HT-29 (cell line): ENCODE data around the gene TMEM272. TPM values are rescaled to one million over a fixed set of nuclear protein-coding genes. Genes with fewer than 3 reads are reported as not detected.

Experiments used
- DNase-seq: peaks from one replicate; pipeline ENCODE4 v3.0.0-alpha.2; 2015; ENCODE audit warnings: low spot score
- total RNA-seq: library from RNA; depleted of rRNA; stranded (reverse); fragments of >200 nt; shearing (Covaris generic); gene quantifications from 2 replicates; pipeline ENCODE4 v1.2.3, GENCODE V29; 2014; rRNA removed

TMEM272 gene, protein sequence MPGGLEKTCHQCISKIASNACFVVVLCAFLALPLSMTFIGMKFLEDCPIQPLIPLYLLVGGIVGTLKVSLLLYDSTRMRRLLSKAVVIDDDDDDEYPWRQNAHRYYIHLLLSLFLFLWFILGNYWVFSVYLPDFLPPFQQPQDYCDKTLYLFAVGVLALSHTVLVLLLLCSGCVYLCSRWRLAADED
- total RNA-seq: not detected in 2 replicates

DNA sequence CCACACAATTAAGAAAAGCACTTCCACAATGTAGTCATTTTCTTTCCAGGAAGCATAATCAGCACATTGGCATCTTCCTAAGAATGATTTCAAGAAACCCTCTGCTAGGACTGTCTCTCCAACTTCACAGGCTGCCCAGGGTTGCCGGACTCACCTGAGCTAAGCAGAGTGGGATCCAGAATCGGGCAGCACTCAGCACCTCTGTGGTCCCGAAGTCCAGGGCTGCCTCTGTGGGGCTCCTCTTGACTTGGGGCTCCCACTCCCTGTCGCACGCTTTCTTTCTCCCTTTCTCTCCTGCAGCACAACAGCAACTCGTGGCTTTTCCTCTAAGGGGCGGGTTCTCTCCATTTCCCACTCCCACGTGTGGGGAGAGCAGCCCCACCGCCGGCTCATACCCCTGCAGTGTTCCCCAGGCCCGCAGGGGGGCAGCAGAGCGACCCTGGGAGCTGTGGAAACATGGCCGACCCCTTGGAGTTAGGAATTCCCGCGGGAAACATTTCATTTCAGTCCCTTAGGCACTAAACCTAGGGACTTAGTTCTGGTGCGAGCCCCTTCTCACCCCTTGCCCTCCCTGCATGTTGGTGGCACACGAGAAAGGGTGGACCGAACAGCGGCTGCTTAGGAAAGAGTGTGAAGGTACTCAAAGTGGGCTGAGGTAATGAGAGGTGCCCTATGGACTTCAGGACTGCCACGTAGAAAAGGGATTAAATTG is at the start of gene TMEM272:
TSS of gene TMEM272 (minus strand) at position 316 of the 712 bp plus-strand sequence. CDS start 6,647 bp downstream, outside the sequence.
- DNase-seq: peak; percentile 64

DNA sequence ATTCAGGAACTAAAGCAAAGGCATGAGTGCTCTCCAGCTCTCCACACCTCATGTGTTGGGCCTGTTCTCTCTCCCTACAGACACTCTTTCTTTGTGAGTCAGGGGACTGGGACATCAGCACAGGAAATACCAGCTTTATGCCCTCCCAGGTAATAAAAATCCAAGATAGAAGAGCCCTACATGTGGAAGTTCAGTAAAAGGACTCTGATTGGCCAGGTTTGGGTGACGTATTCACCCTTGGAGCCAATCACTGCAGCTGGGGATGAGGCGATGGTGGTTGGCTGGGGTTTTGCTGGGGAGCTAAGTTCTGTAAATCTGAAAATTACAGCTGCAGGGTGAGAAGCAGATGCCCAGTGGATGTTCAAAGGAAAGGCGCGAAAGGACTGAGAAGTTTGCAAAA is 49.3 kb upstream of the TMEM272 start:
- DNase-seq: no peak

DNA sequence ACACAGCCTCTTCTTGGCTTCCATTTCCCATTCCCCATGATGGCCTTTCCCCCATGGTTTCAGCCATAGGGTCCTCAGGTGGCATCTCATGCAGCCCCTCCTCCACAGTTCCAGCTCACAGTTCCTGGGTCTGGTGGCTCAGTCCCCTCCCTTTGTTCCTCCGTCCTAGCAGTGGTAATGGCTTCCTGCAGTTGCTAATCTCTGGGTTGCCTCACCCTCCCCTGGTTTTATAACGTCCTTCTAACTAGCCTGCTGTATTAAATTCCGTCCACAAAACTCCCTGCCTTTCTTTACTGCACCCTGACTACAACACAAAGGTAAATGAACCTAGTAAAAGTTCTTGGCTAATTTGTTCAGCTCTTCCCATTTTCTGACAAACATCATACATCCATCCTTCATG is 47.7 kb upstream of the TMEM272 start:
- no peak for DNase-seq

DNA sequence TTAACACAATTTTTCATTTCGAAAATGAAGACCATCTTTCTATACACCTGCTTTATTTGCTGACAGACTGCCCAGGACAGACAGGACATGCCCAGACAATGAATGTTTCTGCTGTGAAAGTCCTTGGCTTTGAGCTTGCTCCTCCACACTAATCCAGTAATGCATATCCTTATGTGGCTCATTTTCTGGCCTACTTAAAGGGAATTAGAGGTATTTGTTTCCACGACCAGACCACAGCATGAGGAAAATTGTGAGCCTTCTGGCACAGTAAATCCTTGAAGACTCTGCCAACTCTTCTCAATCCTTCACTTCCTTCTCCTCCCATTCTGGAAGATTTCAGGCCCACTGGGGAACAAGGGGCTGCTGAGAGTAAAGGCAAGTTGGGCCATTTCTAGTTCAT is 42.5 kb upstream of the TMEM272 start:
- no peak for DNase-seq

DNA sequence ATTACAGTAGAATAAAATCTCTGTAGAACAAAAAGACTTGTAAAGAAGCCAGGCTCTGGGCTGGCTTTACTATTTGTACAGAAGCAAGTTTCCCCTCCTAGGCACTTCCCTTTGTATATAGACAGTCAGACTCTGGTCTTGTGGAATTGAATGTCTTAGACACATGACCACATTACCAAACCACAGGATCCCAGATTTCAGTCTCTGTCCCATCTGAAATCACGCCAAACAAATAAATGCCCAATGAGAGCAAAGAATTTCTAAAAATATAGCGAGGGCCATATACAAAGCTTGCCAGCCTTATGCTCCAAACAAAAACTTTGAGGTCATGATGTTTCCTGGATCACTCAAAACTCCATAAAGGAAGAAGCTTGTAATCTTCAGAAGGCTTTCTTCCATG is 40.7 kb upstream of the TMEM272 start:
- no peak for DNase-seq

DNA sequence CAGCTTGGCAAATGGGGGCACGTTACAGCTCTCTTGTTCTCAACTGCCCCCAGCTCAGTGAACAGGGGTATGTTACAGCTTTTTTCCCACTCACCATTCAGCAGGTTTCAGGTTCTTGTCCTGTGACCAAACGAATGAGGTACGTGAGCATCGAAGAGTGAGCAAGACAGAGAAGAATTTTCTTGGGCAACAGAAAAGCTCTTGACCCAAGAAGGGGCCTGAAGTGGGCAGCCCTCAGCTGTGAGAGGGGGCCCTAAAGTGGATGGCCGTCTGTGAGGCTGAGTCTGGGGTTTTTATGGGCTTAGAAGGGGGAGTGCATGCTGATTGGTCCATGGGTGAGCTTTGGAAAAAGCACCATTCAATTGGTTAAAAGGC is 38.2 kb upstream of the TMEM272 start:
- no peak for DNase-seq

DNA sequence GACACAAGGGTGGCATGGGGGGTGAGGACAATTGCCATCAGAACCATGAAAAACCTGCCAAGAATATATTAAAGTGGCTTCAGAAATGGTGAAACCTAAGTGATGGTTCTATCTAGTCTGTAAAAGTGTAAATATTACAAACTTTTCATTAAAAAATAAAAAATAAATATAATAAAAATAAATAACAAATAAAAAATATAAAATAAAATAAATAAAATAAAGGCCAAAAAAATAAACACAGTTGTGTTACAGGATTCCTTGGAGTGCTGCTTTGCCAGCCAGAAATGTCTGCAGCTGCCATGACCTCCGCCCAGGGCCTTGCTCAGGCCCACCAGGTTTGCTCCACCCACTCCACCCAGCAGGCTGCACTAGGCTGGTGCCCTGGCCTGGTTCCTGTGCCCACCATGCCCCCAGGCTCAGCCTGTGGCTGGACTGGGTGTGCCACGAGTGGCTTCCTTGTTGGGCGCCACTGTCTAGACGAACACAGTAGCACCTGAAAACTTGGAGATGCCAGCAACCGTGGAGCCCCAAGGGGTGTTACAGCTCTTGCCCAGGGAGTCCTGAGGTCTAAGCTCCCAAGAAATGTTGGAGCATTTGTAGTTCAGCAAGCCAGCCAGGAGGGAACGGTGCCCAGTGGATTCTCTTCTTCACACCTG is 37.7 kb upstream of the TMEM272 start:
- DNase-seq: no peak

DNA sequence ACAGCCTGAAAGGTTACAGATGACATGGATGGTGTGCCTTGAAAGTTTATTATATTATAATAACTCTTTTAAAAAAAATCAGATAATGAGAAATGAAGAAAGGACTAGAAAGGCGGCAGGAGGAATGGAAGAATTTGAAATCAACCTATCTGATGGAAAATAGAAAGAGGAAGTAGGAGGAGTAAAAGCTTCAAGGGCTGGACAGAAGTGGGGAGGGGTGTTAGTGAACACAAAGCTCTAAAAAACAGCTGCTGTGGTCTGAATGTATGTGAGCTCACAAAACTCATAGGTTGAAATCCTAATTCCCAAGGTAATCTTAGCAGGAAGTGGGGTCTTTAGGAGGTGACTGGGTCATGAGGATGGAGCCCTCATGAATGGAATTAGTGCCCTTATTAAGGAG is 36.3 kb upstream of the TMEM272 start:
- no peak for DNase-seq

DNA sequence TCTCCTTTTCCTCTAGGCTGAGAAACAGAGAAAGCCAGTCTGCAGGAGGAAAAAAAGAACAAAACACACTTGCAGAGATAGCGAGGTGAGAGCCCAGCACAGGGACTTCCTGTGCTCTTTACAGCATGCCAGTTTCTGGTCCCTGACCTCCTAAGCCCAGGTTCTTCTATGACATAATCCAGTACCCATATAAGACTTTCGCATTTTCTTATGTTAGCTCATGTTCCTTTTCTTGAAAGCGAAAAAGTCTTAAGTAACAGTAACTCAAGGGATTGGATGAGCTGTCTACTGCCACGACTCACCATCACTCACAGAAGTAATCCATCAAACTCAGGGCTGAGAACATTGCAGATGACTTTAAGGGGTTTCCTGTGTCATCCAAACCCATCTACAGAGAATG is 34.2 kb upstream of the TMEM272 start:
- DNase-seq: no peak

DNA sequence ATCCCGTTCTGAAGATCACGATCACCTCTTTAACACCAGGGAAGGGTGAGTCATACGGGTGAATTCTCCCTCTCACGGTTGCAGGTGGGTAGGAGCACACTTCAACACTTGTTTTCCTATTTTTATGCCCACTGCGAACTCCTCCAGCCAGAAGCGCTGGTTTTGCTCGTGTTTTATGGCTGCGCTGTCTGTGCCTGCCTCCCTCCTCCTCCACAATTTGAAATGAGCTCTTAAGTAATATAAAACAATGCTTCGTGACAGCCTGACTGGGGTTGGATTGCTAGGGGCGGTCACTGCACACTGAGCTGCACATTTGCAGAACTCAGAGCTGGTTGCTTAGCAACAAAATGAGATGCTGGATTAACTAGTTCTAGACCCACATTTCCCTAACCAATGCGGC is 29.7 kb upstream of the TMEM272 start:
- DNase-seq: no peak

DNA sequence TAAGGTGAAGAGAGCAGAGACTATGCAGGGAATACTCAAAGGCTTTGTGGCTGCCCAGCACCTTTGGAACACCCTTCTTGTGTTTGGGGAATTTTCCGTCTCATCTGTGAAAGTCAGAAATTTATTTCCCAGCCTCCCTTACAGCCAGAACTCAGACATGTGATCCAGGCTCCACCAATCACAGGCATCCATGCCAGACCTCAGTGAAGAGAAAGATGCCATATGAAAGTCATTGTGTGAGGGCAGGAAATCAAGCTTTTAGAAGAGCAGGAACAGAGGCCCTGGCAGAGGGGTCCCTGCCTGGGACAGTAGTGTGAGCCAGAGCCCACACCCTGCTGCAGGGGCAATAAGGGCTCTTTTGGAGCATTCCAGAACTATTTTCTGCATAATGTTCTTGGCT is 28.9 kb upstream of the TMEM272 start:
- DNase-seq: no peak

DNA sequence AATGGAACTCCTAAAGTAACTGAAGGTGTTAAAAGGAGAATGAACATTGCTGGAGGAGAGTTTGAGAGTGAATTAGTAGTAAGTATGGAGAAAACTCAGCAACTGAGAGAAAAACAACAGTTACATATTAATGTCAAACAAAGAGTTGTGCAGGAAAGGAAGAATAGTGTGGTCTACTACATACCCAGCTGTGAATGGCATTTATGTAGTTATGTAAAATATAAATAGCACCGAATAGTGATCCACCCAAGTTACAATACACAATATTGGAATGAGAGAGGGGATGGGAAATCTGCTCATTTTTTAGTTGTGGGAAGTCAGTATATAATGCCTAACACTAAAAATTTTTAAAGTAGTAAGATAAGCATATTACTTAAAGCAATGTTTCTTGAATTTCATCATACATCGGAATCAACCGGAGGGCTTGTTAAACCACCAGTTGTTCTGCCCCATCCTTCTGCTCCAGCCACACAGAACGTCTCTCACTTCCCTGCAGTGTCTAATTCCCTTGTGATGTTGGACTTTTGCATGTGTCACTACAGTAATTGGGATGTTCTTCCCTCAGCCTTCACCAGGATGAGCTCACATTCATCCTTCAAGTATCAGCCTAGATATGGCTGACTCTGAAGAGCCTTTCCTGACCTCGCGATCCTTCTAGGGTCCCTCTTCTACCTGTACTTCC is 28.3 kb upstream of the TMEM272 start:
- no peak for DNase-seq

DNA sequence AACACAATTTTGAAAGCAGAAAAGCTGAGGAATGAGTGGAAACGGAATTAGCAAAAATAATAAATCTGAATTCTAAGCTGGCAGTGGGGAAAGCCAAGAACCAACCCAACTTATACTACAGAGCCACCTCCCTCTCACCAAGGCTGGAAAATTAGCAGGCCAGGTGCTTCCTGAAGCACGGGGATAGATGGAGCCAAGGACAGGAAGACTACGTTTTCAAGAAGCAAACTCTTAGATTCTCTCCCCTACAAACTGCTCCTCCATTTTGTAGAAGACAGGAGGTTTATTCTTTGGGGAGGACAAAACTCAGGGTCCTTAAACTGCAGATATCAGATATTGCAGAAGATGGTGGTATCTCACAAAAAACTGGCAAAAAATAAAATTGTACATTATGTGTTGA is 25.6 kb upstream of the TMEM272 start:
- DNase-seq: no peak

DNA sequence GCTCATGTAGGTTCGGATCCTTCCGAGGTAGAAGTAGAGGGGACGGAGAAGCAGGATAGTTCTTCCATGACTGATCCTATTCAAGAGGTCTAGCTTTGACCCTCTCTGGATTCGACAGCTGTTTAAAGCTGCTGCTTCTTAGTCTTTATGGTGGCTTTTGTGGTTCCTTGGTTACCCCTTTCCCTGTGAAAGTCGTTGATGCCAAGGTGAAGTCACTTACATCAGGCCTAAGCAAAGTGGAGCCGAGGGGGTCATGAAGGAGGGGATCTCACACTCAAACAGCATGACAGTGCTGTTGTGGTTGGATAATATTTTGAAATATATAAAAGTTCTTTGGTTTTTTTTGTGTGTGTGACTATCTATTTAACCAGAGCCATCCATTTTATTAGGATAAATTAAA is 24.9 kb upstream of the TMEM272 start:
- no peak for DNase-seq

DNA sequence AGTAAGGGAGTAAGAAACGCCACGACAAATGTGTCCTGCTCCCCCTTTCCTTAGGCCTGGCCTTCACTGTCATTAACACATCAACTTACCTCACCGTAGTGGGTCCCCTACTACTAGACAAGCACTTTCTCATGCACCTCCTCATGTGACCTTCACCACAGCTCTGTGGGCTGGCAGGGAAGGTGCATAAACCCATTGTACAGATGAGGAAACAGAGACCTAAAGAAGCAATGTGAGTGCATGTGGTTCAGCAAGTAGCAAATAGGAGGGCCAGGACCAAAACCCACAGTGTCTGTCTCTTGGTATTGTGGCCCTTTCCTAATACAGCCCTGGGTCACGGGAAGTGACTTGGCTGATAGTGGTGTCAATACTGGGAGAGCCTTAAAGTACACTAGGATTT is 22.1 kb upstream of the TMEM272 start:
- no peak for DNase-seq

DNA sequence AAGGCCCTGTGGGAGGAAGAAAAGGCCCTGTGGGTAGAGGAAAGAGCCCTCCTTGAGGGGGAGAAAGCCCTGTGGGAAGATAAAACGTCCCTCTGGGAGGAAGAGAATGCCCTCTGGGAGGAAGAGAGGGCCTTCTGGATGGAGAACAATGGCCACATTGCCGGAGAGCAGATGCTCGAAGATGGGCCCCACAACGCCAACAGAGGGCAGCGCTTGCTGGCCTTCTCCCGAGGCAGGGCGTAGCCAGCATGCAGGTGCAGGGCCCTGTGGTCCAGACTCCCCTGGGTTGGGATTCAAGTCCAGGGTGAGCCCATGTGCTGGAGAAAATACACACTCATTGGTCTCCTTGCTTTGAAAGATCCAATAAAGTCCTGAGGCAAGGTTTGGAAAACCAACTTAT is 20.9 kb upstream of the TMEM272 start:
- no peak for DNase-seq

DNA sequence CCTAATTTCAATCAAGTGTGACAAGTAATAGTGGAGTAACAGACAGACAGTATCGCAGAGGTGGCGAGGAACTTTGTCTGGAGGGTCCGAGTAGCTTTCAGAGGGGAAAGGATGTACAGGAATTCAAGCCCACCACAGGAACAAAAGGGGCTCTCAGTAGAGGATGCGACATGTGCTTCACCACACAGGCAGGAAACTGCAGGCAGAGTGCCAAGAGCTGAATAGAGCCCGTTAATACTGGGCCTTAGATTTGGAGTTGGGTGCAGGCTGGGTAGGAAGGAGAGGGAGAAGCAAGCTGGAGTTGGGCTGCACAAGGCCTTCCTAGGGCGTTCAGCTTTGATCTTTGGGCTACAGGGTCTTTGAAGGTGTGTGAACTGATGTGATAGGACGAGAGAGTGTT is 18.0 kb upstream of the TMEM272 start:
- no peak for DNase-seq

DNA sequence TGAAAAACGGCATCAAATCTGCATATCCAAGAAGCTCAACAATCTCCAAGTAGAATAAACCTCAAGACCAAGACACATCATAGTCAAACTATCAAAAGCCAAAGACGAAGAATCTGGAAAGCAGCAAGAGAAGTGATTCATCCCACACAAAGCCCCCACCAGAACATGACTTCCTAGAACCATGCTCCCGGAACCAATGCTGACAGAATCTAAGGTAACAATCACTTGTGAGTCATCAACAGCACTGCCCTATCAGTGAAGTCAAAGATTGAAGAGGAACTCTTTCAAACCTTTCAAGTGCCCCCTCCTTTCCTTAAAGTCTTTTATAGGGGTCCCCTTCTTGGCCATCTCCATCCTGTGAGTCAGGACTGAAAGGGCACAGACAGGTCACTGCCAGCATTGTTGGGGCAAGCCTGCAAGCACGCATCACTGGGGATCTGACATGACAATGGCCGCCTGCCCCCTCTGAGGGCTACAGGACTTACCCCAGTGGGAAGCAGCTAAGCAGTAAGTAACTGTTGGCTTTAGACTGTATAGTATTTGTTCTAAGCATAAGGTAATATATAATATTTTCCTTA is 16.8 kb upstream of the TMEM272 start, which contains the start of gene CCDC70:
TSS of gene CCDC70 (plus strand) at position 247 of the 578 bp plus-strand sequence. CDS start 3,443 bp downstream, outside the sequence.
- no peak for DNase-seq

DNA sequence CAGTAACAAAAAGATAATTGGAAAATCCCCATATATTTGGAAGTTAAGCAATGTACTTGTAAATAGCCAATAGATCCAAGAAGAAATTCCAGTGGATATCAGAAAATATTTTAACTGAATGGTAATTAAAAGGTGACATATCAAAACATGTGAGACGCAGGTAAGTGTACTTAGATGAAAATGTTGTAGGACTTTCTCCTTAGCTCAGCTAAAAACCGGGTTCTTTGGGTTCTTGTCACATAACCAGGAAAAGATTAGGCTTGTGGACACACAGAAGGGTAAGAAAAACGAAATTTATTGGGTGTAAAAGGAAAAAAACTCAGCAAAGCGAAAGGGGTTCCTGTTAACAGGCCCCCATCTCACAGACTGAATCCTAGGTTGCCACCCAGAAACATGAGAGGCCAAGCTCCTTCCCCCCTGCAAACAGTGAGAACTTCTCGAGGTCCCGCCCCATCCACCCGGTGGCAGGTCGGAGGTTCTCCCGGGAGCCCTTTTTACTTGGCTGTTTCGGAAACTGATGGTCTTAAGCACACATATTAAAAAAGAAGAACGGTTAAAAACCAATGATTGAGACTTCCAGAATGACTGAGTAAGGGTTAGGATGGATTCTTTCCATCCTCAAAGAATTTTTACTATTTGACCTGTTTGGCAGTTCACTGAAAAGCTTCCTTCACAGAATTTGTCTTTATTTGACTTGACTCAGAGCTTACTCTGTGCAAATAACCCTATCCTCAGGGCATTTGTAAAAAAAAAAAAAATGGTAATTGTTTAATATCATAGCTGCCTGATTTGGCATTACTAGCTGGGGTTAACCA is 13.7 kb upstream of the TMEM272 start:
- DNase-seq: no peak

DNA sequence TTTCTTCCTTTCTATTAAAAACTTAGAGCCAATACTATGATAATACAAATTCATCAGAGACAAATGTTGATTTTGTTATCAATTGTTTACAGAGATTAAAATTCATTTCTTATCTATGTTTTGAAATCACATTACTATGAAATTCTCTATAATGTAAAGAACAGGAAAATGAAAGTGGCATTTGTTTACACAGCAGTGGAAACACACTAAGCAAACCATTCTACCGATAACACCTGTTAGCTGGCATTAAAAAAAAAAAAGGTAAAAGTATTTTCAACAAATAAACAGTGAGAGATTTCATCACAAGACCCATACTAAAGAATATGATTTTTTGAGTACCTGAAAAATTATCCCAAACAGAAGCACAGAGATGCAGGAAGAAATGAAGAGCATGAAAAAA is 12.0 kb upstream of the TMEM272 start:
- DNase-seq: no peak
